HepG2 (cell line): ENCODE data around the gene HES7. TPM values are rescaled to one million over a fixed set of nuclear protein-coding genes. Genes with fewer than 3 reads are reported as not detected.

Experiments
- AKNA ChIP-seq: sonication (generic); formaldehyde crosslinking; IDR thresholded peaks from 2 replicates; pipeline ENCODE4 v1.4.0; 2020; ENCODE audit warnings: missing genetic modification reagents, borderline replicate concordance
- ARNT ChIP-seq: fragments of 450-650 bp; IDR thresholded peaks from 2 replicates; pipeline ENCODE4 v1.6.1; 2017
- DMTF1 ChIP-seq: sonication (generic); formaldehyde crosslinking; IDR thresholded peaks from 2 replicates; pipeline ENCODE4 v1.4.0; 2020; ENCODE audit warnings: mild to moderate bottlenecking, missing genetic modification reagents
- FOSL1 ChIP-seq: sonication (generic); formaldehyde crosslinking; IDR thresholded peaks from 2 replicates; pipeline ENCODE4 v1.9.0; 2021; ENCODE audit warnings: missing genetic modification reagents, borderline replicate concordance
- GTF3A ChIP-seq: sonication (generic); formaldehyde crosslinking; conservative IDR thresholded peaks from 2 replicates; pipeline ENCODE4 v1.4.0; 2020; ENCODE audit warnings: mild to moderate bottlenecking, missing genetic modification reagents
- MAFG ChIP-seq: sonication (generic); formaldehyde crosslinking; IDR thresholded peaks from 2 replicates; pipeline ENCODE4 v1.5.1; 2020; ENCODE audit warnings: mild to moderate bottlenecking, missing genetic modification reagents
- MLLT10 ChIP-seq: sonication (generic); formaldehyde crosslinking; IDR thresholded peaks from 2 replicates; pipeline ENCODE4 v1.4.0; 2020; ENCODE audit warnings: missing genetic modification reagents
- MTF2 ChIP-seq: sonication (generic); formaldehyde crosslinking; IDR thresholded peaks from 2 replicates; pipeline ENCODE4 v1.5.0; 2020; ENCODE audit warnings: missing genetic modification reagents, borderline replicate concordance
- PAF1 ChIP-seq: IDR thresholded peaks from 2 replicates; pipeline ENCODE4 v1.6.1; 2016; ENCODE audit warnings: missing genetic modification reagents, missing compliant biosample characterization
- SNAI1 ChIP-seq: sonication (generic); formaldehyde crosslinking; IDR thresholded peaks from 2 replicates; pipeline ENCODE4 v1.5.0; 2020; ENCODE audit warnings: mild to moderate bottlenecking, missing genetic modification reagents, borderline replicate concordance
- SNAPC4 ChIP-seq: sonication (generic); formaldehyde crosslinking; IDR thresholded peaks from 2 replicates; pipeline ENCODE4 v1.4.0; 2020; ENCODE audit warnings: mild to moderate bottlenecking, missing genetic modification reagents
- ZNF235 ChIP-seq: sonication (generic); formaldehyde crosslinking; IDR thresholded peaks from 2 replicates; pipeline ENCODE4 v1.8.1; 2023; ENCODE audit warnings: mild to moderate bottlenecking, missing genetic modification reagents, borderline replicate concordance
- ZNF546 ChIP-seq: sonication (generic); formaldehyde crosslinking; conservative IDR thresholded peaks from 2 replicates; pipeline ENCODE4 v1.8.1; 2023; ENCODE audit warnings: mild to moderate bottlenecking, missing genetic modification reagents
- ZNF605 ChIP-seq: sonication (generic); formaldehyde crosslinking; IDR thresholded peaks from 2 replicates; pipeline ENCODE4 v1.8.0; 2022; ENCODE audit warnings: mild to moderate bottlenecking, missing genetic modification reagents
- ZNF614 ChIP-seq: IDR thresholded peaks from 2 replicates; pipeline ENCODE4 v1.6.1; 2018; ENCODE audit warnings: missing biosample characterization, missing genetic modification reagents, inconsistent platforms, borderline replicate concordance
- ZNF782 ChIP-seq: sonication (generic); formaldehyde crosslinking; IDR thresholded peaks from 2 replicates; pipeline ENCODE4 v1.4.0; 2020; ENCODE audit warnings: missing genetic modification reagents, mild to moderate bottlenecking, borderline replicate concordance
- ZNF788 ChIP-seq: sonication (generic); formaldehyde crosslinking; IDR thresholded peaks from 2 replicates; pipeline ENCODE4 v1.5.0; 2020; ENCODE audit warnings: mild to moderate bottlenecking, missing genetic modification reagents, borderline replicate concordance
- polyA plus RNA-seq, 8 experiments: library from polyadenylated mRNA; depleted of rRNA in 3 of 8; stranded (reverse) in 7 of 8; unstranded in 1 of 8; fragments of >200 nt; fragmentation: Illumina TruSeq in 4 of 8; extraction: Trizol in 4 of 8; gene quantifications; 2 replicates each; pipeline versions ENCODE4 v1.2.1 to v1.2.3, GENCODE V29; 2011 to 2016; ENCODE audit warnings: low read depth in 4 of 8, missing spikeins in 1 of 8, mixed read lengths in 1 of 8; ENCODE audit not compliant: insufficient read depth in 1 of 8
- total RNA-seq, 5 experiments: library from RNA; depleted of rRNA; stranded (reverse); fragments of >200 nt; fragmentation: Illumina TruSeq; extraction: Trizol; gene quantifications; 2 replicates each; pipeline ENCODE4 v1.2.3, GENCODE V29; 2016; ENCODE audit warnings: low read depth in 1 of 5

The HES7 gene
- total and polyA plus RNA-seq, 2 of the 13 experiments (the other 11 are each of a cell fraction or from before 2014, with no cell fraction given), result not detected

- TF ChIP-seq GTF3A (CRISPR knock-in tag) (0 out of 2 replicates have a peak, but pooled peaks have one; percentile 27), ZNF235 (CRISPR knock-in tag) (no peak), MTF2 (CRISPR knock-in tag) (no peak), DMTF1 (CRISPR knock-in tag) (no peak), ZNF788 (CRISPR knock-in tag) (peak; percentile 50; the same call in 1 of the 2 replicates), PAF1 (CRISPR knock-in tag) (no peak), FOSL1 (CRISPR knock-in tag) (no peak), AKNA (CRISPR knock-in tag) (no peak), ARNT (no peak), ZNF782 (CRISPR knock-in tag) (0 out of 2 replicates have a peak, but pooled peaks have one; percentile 33), SNAPC4 (CRISPR knock-in tag) (no peak), SNAI1 (CRISPR knock-in tag) (no peak; the same call in 1 of the 2 replicates), ZNF614 (CRISPR knock-in tag) (no peak), MLLT10 (no peak), ZNF546 (CRISPR knock-in tag) (no peak), ZNF605 (CRISPR knock-in tag) (no peak; the same call in 1 of the 2 replicates), MAFG (no peak)
Observed at GRCh38 chr17:8163978-8164814, 40.3 kb upstream of the HES7 start (continued).
